NK-92 treated with Interleukin-12 subunit alpha and Interleukin-12 subunit beta, amount 100 ng/mL, for 24 hours (cell line): ENCODE measurements around the gene CLEC14A.

Experiments
- DNase-seq: peaks from one replicate; lab custom pipeline; 2025; lab: John Stamatoyannopoulos, UW

CLEC14A gene

GRCh38 chr14:38248321-38249028 lies 7.4 kb downstream of the CLEC14A start:
- no peak for DNase-seq

GRCh38 chr14:38243696-38244240 lies 12.1 kb downstream of the CLEC14A start:
- DNase-seq: no peak

- no peak for DNase-seq
Observed at GRCh38 chr14:38238878-38239277, 17.0 kb downstream of the CLEC14A start.

GRCh38 chr14:38238332-38238731 lies 17.6 kb downstream of the CLEC14A start:
- no peak for DNase-seq

- no peak for DNase-seq
Observed at GRCh38 chr14:38233218-38233617, 22.7 kb downstream of the CLEC14A start.

GRCh38 chr14:38226366-38226765 lies 29.5 kb downstream of the CLEC14A start:
- DNase-seq: no peak

GRCh38 chr14:38225946-38226345 lies 29.9 kb downstream of the CLEC14A start:
- DNase-seq: no peak

GRCh38 chr14:38224338-38224737 lies 31.6 kb downstream of the CLEC14A start:
- no peak for DNase-seq

GRCh38 chr14:38221077-38221476 lies 34.8 kb downstream of the CLEC14A start:
- no peak for DNase-seq

GRCh38 chr14:38217553-38217952 lies 38.3 kb downstream of the CLEC14A start:
- DNase-seq: no peak

GRCh38 chr14:38213001-38213400 lies 42.9 kb downstream of the CLEC14A start:
- no peak for DNase-seq

- no peak for DNase-seq
Observed at GRCh38 chr14:38212111-38212510, 43.8 kb downstream of the CLEC14A start.

GRCh38 chr14:38211255-38211735 lies 44.6 kb downstream of the CLEC14A start:
- no peak for DNase-seq

- no peak for DNase-seq
Observed at GRCh38 chr14:38210587-38211216, 45.2 kb downstream of the CLEC14A start.

GRCh38 chr14:38209572-38210557 lies 46.0 kb downstream of the CLEC14A start:
- DNase-seq: no peak

GRCh38 chr14:38208618-38209562 lies 47.0 kb downstream of the CLEC14A start:
- no peak for DNase-seq

- DNase-seq: no peak
Observed at GRCh38 chr14:38207736-38208617, 47.9 kb downstream of the CLEC14A start, which contains the start of gene SSTR1. TSS of gene SSTR1 (plus strand) at chr14:38207904. CDS start at chr14:38209390, 1,486 bp downstream.

- no peak for DNase-seq
Observed at GRCh38 chr14:38207377-38207735, 48.5 kb downstream of the CLEC14A start.

GRCh38 chr14:38206689-38207376 lies 49.1 kb downstream of the CLEC14A start:
- DNase-seq: no peak
